GM15510 (cell line): ENCODE data around the gene GRIP1.

ENCODE experiments used
- POLR2A ChIP-seq: IDR thresholded peaks from 3 replicates; pipeline ENCODE4 v1.6.1; 2011; ENCODE audit warnings: borderline replicate concordance; ENCODE audit not compliant: insufficient read length; ENCODE audit errors: extremely low read depth

The GRIP1 gene

DNA sequence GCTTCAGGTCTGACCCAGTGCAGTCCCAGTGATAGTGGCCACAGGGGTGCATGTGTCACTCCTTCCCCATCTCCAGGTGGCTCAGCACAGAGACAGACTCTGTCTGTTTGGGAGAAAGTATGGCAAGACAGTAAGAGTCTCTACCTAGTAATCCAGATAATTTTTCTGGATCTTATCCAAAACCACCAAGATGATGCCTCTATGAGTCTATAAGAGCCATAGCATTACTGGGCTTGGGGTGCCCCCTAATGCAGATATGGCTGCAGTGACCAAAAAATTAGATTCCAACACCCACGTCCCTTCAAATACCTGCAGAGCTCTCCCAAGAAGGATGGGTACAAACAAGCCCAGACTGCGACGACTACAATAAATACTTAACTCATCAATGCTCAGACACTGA lies 123.8 kb downstream of the GRIP1 start:
- TF ChIP-seq POLR2A = no peak

GRCh38 chr12:66552716-66553115 lies 126.2 kb downstream of the GRIP1 start:
- TF ChIP-seq POLR2A = no peak

GRCh38 chr12:66550626-66551025 lies 128.2 kb downstream of the GRIP1 start:
- no peak for TF ChIP-seq POLR2A

DNA sequence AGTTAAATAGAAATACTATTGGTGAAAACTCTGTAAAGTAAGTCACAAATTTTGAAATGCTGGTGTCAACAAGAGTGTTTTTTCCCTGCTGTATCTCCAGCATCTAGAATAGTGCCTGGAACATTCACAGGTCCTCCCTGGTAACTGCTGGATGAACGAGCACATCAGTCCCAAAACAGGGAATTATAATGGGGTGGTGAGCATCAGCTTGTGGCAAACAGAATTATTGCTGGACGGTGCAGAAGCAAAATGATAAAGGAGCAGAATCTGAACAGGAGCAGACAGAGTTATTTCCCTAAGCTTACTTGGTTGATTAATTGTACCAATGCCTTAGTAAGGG lies 129.9 kb downstream of the GRIP1 start:
- TF ChIP-seq POLR2A = no peak

DNA sequence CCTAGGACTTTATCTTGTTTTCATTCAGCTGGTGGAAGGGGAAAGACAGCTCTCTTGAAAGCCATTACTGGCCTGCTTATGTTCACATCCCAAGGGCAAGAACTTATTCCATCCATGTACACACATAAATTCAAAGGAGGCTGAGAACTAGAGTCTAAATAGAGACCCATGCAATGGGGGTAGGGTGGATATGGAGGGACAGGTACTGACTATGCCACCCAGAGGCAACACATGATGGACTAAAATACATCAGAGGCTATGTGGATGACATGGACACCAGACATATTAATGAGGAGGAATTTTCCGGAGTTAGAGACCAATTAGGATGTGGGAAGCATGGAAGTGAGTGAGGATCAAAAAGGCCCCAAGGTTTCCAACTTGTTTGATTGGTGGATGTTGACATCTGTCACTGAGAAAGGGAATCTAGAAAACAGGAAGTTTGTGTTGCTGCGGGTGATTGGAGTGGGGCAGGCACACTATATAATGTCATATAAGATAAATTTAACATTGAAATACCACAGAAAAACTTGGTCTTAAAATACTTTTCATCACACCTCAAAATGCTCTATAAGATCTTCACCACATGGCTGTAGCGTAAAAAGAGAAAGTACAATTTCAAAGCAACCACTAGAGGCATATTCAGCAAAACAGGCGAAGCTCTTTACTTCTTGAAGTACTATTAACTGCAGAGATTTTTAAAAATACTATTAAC lies 130.4 kb downstream of the GRIP1 start:
- no peak for TF ChIP-seq POLR2A

GRCh38 chr12:66541426-66541825 lies 137.4 kb downstream of the GRIP1 start:
- TF ChIP-seq POLR2A = no peak

DNA sequence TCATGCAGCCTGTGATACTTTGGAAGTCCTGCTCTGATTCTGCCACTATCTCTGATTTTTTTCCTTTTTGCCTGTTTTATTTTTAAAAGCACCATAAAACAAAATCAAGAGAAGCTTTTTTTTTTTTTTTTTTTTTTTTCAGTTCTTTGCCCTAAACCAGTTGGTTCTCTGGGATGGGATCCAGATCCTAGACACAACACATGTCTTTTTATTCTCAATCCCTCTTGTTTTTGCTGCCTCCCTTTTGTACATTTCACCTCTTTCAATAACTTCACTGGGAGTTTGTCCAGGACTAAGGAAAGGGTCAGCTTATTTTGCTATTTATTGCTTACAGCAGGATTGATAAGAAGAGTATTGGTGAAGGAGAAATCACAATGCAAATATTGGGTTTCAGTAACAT lies 139.4 kb downstream of the GRIP1 start:
- no peak for TF ChIP-seq POLR2A

- no peak for TF ChIP-seq POLR2A
Observed at GRCh38 chr12:66538970-66539369, 139.9 kb downstream of the GRIP1 start.

- no peak for TF ChIP-seq POLR2A
Observed at GRCh38 chr12:66537876-66538275, 141.0 kb downstream of the GRIP1 start.

DNA sequence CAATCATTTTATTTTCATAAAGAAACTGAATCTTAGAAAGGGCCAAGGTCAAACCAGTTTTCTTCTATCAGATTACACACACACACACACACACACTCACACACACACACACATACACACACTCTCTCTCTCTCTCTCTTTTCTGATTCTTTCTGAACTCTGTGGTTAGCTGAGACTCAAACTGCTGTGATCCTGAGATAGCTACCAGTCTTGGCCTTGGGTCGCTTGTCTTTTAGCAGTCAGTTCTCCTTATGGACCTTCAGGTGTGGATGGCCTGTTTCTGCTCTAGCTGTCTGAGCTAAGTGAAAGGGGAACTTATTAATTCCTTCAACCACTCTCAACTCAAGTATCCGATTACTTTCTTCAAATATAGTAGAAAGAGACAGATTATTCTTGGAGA lies 145.1 kb downstream of the GRIP1 start:
- TF ChIP-seq POLR2A = no peak

- no peak for TF ChIP-seq POLR2A
Observed at GRCh38 chr12:66531766-66532165, 147.1 kb downstream of the GRIP1 start.

- no peak for TF ChIP-seq POLR2A
Observed at GRCh38 chr12:66529934-66530333, 148.9 kb downstream of the GRIP1 start.

- TF ChIP-seq POLR2A = no peak
Observed at GRCh38 chr12:66516561-66516960, 162.3 kb downstream of the GRIP1 start.

DNA sequence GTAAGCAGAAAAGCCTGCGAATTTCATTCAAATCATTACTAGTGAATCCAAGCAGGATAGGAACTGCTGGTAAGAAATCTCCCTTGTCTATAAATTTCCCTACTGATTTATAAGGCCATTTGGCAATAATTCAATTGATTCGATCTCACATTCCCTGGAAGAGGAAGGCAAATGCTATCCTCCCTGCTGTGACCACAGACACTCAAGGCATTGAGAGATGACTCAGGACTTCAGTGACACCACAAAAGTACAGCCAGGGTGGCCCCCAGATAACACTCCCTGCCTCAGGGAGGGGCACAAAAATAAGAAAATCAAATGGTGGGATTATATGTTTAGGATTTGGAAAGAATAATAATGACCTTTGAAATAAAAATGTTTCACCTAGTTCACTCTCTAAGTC lies 162.7 kb downstream of the GRIP1 start:
- no peak for TF ChIP-seq POLR2A

DNA sequence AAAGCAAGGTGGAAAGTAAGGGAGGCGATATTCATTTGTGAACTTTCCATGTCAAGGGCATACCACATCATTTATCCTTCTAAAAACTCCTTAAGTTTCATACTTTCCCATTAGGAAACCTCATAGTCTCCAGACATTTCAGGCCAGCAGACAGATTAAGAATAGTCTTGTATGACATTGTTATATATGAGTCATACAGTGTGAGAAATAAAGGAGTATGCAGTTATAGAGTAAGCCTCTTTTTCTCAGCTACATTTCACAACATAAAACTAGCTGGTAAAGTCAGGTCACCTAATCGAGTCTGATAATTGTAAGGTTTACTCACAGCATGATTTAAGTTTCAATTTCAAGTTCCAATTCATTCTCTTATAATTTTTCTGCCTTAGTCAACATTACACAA lies 164.3 kb downstream of the GRIP1 start:
- no peak for TF ChIP-seq POLR2A

GRCh38 chr12:66508025-66508424 lies 170.9 kb downstream of the GRIP1 start:
- no peak for TF ChIP-seq POLR2A

GRCh38 chr12:66503746-66504145 lies 175.1 kb downstream of the GRIP1 start:
- no peak for TF ChIP-seq POLR2A
